B cell (primary cell): Measurements from ENCODE around the gene TRIOBP. TPM values are rescaled to one million over a fixed set of nuclear protein-coding genes. Genes with fewer than 3 reads are reported as not detected.
A peak's percentile ranks its signal among the peaks of the same experiment; 100 is the strongest.

Experiments used
- ATAC-seq: fragments of 200-7000 bp; cut with Tn5 transposase; one replicate; pipeline ENCODE4 v1.10.0; 2021; ENCODE audit warnings: low read depth, mild to moderate bottlenecking, moderate number of reproducible peaks, moderate library complexity
- CTCF ChIA-PET: fragments of 350-600 bp; sonication (Branson Sonifier 250); formaldehyde crosslinking; loops from one replicate; lab custom pipeline; 2021; ENCODE audit warnings: antibody characterized with exemption, inconsistent platforms; lab: Charles Lee
- POLR2A ChIA-PET: fragments of 350-600 bp; sonication (Branson Sonifier 250); formaldehyde crosslinking; loops from one replicate; lab custom pipeline; 2021; ENCODE audit warnings: antibody characterized with exemption; lab: Charles Lee
- DNase-seq: peaks from one replicate; pipeline ENCODE4 v3.0.0; 2013
- H2AFZ ChIP-seq: 2 replicates; pipeline ENCODE4 v1.6.1; 2012; ENCODE audit warnings: mild to moderate bottlenecking, low read depth, low read length; ENCODE audit not compliant: insufficient read depth, poor library complexity, severe bottlenecking
- H3K27ac ChIP-seq, 2 donors: 1 replicate in 1 of 2; 2 replicates in 1 of 2; pipeline ENCODE4 v1.5.1; 2012 to 2013; ENCODE audit warnings: low read length in 2 of 2, mild to moderate bottlenecking in 2 of 2, moderate library complexity in 1 of 2
- H3K27me3 ChIP-seq, 4 experiments: fragments of 200-600 bp in 1 of 4; sonication (generic) in 1 of 4; replicated peaks in 1 of 4; 1 replicate in 2 of 4; 2 replicates in 2 of 4; pipeline versions ENCODE4 v1.6.1 to v1.7.0; 2013 to 2016; ENCODE audit warnings: low read length in 3 of 4, mild to moderate bottlenecking in 2 of 4, mixed read lengths in 1 of 4, moderate library complexity in 1 of 4; ENCODE audit not compliant: insufficient read depth in 4 of 4, control insufficient read depth in 3 of 4; ENCODE audit errors: control extremely low read depth in 1 of 4
- H3K36me3 ChIP-seq, 2 experiments: replicated peaks in 1 of 2; 1 replicate in 1 of 2; 2 replicates in 1 of 2; pipeline versions ENCODE4 v1.6.1 to v1.7.1; 2013; ENCODE audit warnings: low read length in 1 of 2; ENCODE audit not compliant: insufficient read depth in 2 of 2, control insufficient read depth in 1 of 2; ENCODE audit errors: control extremely low read depth in 1 of 2, extremely low read depth in 1 of 2
- H3K4me1 ChIP-seq, 2 donors: fragments of 200-600 bp in 1 of 2; sonication (generic) in 1 of 2; 1 replicate in 1 of 2; 2 replicates in 1 of 2; pipeline versions ENCODE4 v1.5.1 to v1.6.1; 2013 to 2017; ENCODE audit warnings: low read length in 2 of 2; ENCODE audit not compliant: control insufficient read depth in 2 of 2, insufficient read depth in 2 of 2
- H3K4me2 ChIP-seq: replicated peaks from 2 replicates; pipeline ENCODE3; 2012; ENCODE audit warnings: mild to moderate bottlenecking, low read depth, low read length; ENCODE audit not compliant: poor library complexity, severe bottlenecking
- H3K4me3 ChIP-seq, 5 experiments: fragments of 200-600 bp in 1 of 5; sonication (generic) in 1 of 5; 1 replicate in 3 of 5; 2 replicates in 2 of 5; pipeline versions ENCODE4 v1.5.1 to v1.7.0; 2011 to 2016; ENCODE audit warnings: low read length in 4 of 5, mild to moderate bottlenecking in 4 of 5, low read depth in 2 of 5, control low read depth in 1 of 5, moderate library complexity in 1 of 5; ENCODE audit not compliant: insufficient read depth in 1 of 5; ENCODE audit errors: control extremely low read depth in 1 of 5, extremely low read depth in 1 of 5
- H3K79me2 ChIP-seq: fragments of 200-600 bp; sonication (generic); one replicate; pipeline ENCODE4 v1.6.0; 2016; ENCODE audit warnings: low read length; ENCODE audit not compliant: control insufficient read depth, insufficient read depth
- H3K9ac ChIP-seq: fragments of 200-600 bp; sonication (generic); 2 replicates; pipeline ENCODE4 v1.6.1; 2017; ENCODE audit warnings: mild to moderate bottlenecking, low read length, moderate library complexity
- H3K9me3 ChIP-seq, 3 donors: one replicate each; pipeline versions ENCODE4 v1.6.1 to v1.7.1; 2013; ENCODE audit warnings: low read length in 2 of 3; ENCODE audit not compliant: control insufficient read depth in 2 of 3, insufficient read depth in 1 of 3; ENCODE audit errors: control extremely low read depth in 1 of 3
- H4K20me1 ChIP-seq: 2 replicates; pipeline ENCODE4 v1.6.0; 2012; ENCODE audit warnings: mild to moderate bottlenecking, low read length; ENCODE audit not compliant: insufficient read depth, control insufficient read depth, poor library complexity, severe bottlenecking
- H3K27ac Mint-ChIP-seq: one replicate; pipeline ENCODE4 v1.8.0; 2021; ENCODE audit warnings: mixed read lengths
- H3K27me3 Mint-ChIP-seq: one replicate; pipeline ENCODE4 v1.8.0; 2021; ENCODE audit warnings: mixed read lengths
- H3K4me1 Mint-ChIP-seq: one replicate; pipeline ENCODE4 v1.8.0; 2021; ENCODE audit warnings: mixed read lengths
- H3K4me3 Mint-ChIP-seq: one replicate; pipeline ENCODE4 v1.8.0; 2021; ENCODE audit warnings: mixed read lengths
- H3K9me3 Mint-ChIP-seq: one replicate; pipeline ENCODE4 v1.8.0; 2022; ENCODE audit warnings: mixed read lengths; ENCODE audit not compliant: insufficient read depth
- EZH2 ChIP-seq: IDR thresholded peaks from 2 replicates; pipeline ENCODE4 v1.6.1; 2012; ENCODE audit warnings: borderline replicate concordance, low read depth, mild to moderate bottlenecking, moderate library complexity, low read length; ENCODE audit not compliant: insufficient read depth, poor library complexity, severe bottlenecking
- WGBS: methylation state at CpG from one replicate; pipeline ENCODE4 v1.1.5; 2013; ENCODE audit warnings: missing lambda C conversion rate; ENCODE audit not compliant: insufficient coverage; 5-methylcytosine and 5-hydroxymethylcytosine counted together
- intact Hi-C: fragments of 100-400 bp; cut with micrococcal nuclease; formaldehyde crosslinking; loops from one replicate; pipeline ENCODE4 v1.10.0; 2022
- polyA plus RNA-seq: library from polyadenylated mRNA; depleted of rRNA; stranded (reverse); fragments of >200 nt; gene quantifications from 2 replicates; pipeline ENCODE4 v1.2.3, GENCODE V29; 2012
- total RNA-seq, 2 donors: library from RNA; stranded (reverse); fragments of 120-200 nt in 1 of 2; gene quantifications; 1 replicate in 1 of 2; 2 replicates in 1 of 2; pipeline versions ENCODE4 v1.2.3 to v1.2.4, GENCODE V29; 2013 to 2022
- TF ChIP-seq, protein P1 (sequence below): fragments of 200-600 bp; IDR thresholded peaks from one replicate; pipeline ENCODE4 v1.8.0; 2022; ENCODE audit warnings: antibody characterized with exemption, mild to moderate bottlenecking

Gene TRIOBP
- total and polyA plus RNA-seq, 2 donors (not counting 1 experiment from before 2014, with no cell fraction given), result 26.8 to 47.5 TPM

DNA sequence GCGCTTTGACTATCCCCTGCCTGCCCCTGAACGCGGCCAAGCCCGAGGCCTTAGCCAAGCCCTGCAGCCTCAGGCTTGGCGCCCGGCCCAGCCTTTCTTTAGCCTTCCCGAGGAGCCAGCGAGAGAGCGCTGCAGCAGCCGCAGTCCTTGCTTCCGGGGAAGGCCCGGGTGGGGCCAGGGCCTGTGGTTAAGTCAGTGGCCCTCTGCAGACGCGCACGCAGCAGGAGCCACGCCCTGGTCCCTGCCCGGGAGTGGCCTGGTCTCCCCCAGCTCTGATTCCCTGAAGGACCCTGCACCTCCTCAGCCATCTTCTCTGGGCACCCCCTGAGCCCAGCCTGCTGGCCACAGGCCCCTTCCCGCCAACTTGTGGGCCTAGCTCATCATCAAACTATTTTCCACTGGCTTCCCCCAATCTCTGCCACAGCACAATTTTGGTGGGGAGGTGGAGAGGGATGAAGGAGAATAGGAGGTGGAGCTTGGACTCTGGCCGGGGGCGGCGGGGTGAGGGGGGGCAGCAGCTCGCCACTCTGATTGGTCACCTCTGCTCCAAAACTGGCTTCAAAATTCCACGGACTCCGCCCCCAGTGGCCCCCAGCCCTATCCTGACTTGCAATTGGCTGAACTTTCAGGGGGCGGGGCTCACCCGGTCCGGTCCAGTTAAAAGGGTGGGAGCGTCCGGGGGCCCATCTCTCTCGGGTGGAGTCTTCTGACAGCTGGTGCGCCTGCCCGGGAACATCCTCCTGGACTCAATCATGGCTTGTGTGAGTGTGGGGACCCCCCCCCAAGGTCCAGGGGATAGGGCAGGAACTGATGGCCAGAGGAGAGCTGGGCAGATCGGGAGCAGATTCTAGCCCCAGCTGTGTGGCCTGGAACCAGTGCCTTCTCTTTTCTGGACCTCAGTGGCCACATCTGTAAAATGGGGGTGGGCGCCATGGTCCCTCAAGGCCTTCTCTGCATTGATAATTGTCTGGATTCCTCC lies 21.6 kb upstream of the TRIOBP start, which contains the start of gene LGALS1:
LGALS1 (plus strand) TSS at position 686 of the 979 bp plus-strand sequence; CDS start at position 753, 67 bp downstream.
- ATAC-seq, result peak; percentile 35
- Histone ChIP-seq H3K9ac (peak within 1 kb of the TSS; percentile 87), H2AFZ (peak within 1 kb of the TSS; percentile 82), H3K4me3 (peak within 1 kb of the TSS; percentile 73 to 92 (median 81)), H3K4me1 (peaks cover 36 to 58% of the 10 kb centered on the region in 2 donors), H3K36me3 (no peaks in the 10 kb centered on the region), H3K9me3 (no peaks in the 10 kb centered on the region), H4K20me1 (no peaks in the 10 kb centered on the region), H3K79me2 (peaks cover 25% of the 10 kb centered on the region), H3K4me2 (peak within 1 kb of the TSS; percentile 91), H3K27me3 (no peaks in the 10 kb centered on the region), H3K27ac (peak within 1 kb of the TSS; percentile 98)
- Mint-ChIP-seq H3K27me3 (no peaks in the 10 kb centered on the region), H3K4me1 (peaks cover 50% of the 10 kb centered on the region), H3K9me3 (no peaks in the 10 kb centered on the region), H3K27ac (peak within 1 kb of the TSS; percentile 97), H3K4me3 (peak within 1 kb of the TSS; percentile 96)
- ChIA-PET CTCF (interaction anchor here (0.6 to 23.0 kb wide), 7 partner anchors 6 to 169 kb away, joined by 3 to 501 read pairs (median 185); partner anchors contain the start of genes ANKRD54, GGA1, LGALS1 and NOL12), POLR2A (interaction anchor here (0.7 to 3.9 kb wide), 8 partner anchors 9 to 169 kb away, joined by 3 to 44 read pairs (median 10); partner anchors contain the start of genes ANKRD54, GGA1 and PDXP)
- 21% methylated on average over 28 of the region's 34 CpGs for WGBS
- TF ChIP-seq, protein P1, sequence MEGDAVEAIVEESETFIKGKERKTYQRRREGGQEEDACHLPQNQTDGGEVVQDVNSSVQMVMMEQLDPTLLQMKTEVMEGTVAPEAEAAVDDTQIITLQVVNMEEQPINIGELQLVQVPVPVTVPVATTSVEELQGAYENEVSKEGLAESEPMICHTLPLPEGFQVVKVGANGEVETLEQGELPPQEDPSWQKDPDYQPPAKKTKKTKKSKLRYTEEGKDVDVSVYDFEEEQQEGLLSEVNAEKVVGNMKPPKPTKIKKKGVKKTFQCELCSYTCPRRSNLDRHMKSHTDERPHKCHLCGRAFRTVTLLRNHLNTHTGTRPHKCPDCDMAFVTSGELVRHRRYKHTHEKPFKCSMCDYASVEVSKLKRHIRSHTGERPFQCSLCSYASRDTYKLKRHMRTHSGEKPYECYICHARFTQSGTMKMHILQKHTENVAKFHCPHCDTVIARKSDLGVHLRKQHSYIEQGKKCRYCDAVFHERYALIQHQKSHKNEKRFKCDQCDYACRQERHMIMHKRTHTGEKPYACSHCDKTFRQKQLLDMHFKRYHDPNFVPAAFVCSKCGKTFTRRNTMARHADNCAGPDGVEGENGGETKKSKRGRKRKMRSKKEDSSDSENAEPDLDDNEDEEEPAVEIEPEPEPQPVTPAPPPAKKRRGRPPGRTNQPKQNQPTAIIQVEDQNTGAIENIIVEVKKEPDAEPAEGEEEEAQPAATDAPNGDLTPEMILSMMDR, result no peak
- TF ChIP-seq EZH2, result no peak
- intact Hi-C loops, result no loop called here
- peak; percentile 71 for DNase-seq
